Activated CD4-positive, alpha-beta T cell treated with anti-CD3 and anti-CD28 coated beads, Interleukin-2, amount 10 ng/mL, durations not matched to agents 7 days and 5 days (primary cell): ENCODE results near the gene EPS8. TPM values are rescaled to one million over a fixed set of nuclear protein-coding genes. Genes with fewer than 3 reads are reported as not detected.

Experiments used
- CTCF ChIA-PET: fragments of 350-600 bp; sonication (Branson Sonifier 250); formaldehyde crosslinking; loops from one replicate; lab custom pipeline; 2021; ENCODE audit warnings: antibody characterized with exemption; lab: Charles Lee
- POLR2A ChIA-PET: fragments of 350-600 bp; sonication (Branson Sonifier 250); formaldehyde crosslinking; loops from one replicate; lab custom pipeline; 2021; ENCODE audit warnings: antibody characterized with exemption; lab: Charles Lee
- DNase-seq: peaks from one replicate; pipeline ENCODE4 v3.0.0-alpha.2; 2020
- H3K27ac Mint-ChIP-seq: one replicate; pipeline ENCODE4 v1.8.0; 2021; ENCODE audit warnings: mild to moderate bottlenecking, moderate library complexity, mixed read lengths
- H3K27me3 Mint-ChIP-seq: one replicate; pipeline ENCODE4 v1.8.0; 2021; ENCODE audit warnings: mixed read lengths
- H3K36me3 Mint-ChIP-seq: one replicate; pipeline ENCODE4 v1.8.0; 2021; ENCODE audit warnings: low read depth, mixed read lengths
- H3K4me1 Mint-ChIP-seq: one replicate; pipeline ENCODE4 v1.8.0; 2021; ENCODE audit warnings: mixed read lengths
- H3K4me3 Mint-ChIP-seq: one replicate; pipeline ENCODE4 v1.8.0; 2021; ENCODE audit warnings: mild to moderate bottlenecking, moderate library complexity, mixed read lengths
- H3K9me3 Mint-ChIP-seq: one replicate; pipeline ENCODE4 v1.8.0; 2021; ENCODE audit warnings: mixed read lengths
- total RNA-seq, 2 experiments: library from RNA; stranded (reverse); gene quantifications; one replicate each; pipeline ENCODE4 v1.2.3, GENCODE V29; 2021

Gene EPS8
- total RNA-seq, 2 experiments from 2014 or later = 2.3 to 2.4 TPM

DNA sequence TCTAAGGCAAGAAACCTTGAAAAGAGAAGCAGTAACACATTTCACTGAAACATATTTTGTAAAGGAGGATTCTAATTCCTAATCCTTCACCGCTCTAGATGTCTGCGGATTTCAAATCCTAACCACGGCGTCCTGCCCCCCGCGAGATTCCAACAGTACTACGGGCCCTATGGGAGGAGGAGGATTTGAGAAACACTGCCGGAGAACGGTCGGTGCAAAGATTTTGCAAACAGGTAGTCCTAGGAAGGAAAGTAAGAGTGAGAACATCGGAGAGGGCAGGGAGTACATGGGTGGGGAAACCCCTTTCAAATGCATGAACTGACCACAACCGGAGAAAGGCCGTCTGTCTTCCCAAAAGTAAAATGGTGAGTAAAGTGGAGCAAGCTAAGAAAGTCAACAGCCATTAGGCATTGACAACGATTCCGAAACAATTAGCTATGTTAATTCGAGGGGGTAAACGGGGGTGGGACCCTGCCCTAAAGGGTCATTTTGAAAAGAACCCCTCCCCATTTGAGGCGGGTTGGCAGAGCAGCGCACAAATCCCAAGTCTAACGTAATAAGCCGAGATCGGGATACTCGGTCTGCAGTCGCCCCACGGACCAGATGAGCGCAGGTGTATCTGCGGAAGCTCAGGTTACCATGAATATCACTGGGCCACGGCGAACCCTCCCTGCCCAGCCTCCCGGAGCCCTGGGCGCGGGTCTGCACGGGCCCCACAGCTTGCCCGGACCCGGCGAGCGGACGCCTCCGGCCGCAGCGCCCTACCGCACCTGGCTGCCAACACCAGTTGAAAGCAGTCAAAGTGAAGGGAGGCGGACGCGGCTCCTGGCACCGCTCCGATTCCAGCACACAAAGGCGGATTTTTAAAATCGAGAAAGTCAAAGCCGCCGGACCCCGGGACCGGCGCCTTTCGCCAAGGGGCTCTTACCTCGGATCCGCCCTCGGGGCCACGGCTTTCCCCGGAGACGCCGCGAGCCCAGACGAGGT, 662 bp downstream of the EPS8 start:
- ChIA-PET POLR2A (no interaction called here), CTCF (interaction anchor here (1.0 to 2.1 kb wide), 5 partner anchors 10 to 198 kb away, joined by 3 to 8 read pairs (median 3); no protein-coding TSS in a partner anchor)
- Mint-ChIP-seq H3K36me3 (no peaks in the 10 kb centered on the region), H3K9me3 (no peaks in the 10 kb centered on the region), H3K4me1 (peaks cover 17% of the 10 kb centered on the region), H3K27ac (peak overlapping the region; percentile 47), H3K27me3 (peaks cover 70% of the 10 kb centered on the region), H3K4me3 (peak overlapping the region; percentile 81)
- DNase-seq = peak; percentile 25

DNA sequence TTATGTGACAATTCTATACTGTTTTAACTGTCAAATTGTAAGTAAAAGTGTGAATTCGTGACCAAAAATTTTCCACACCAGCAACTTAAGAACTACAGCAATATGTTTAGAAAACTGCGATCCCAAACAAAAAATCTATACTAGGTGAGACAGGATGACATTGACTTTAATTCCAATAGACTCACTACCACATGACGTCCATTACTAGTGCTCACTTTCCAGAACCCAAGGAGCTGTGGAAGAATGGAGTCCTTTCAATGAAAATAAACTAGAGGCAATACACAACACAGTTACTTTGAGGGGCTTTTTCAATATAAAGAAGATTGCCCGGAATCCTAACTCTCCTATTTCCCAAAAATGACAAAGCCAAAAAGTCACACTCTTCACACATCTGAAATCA, 1.4 kb downstream of the EPS8 start:
- Mint-ChIP-seq H3K4me1 (peaks cover 17% of the 10 kb centered on the region), H3K27ac (no peak overlapping the region), H3K36me3 (no peaks in the 10 kb centered on the region), H3K4me3 (peak overlapping the region; percentile 81), H3K27me3 (peaks cover 73% of the 10 kb centered on the region), H3K9me3 (no peaks in the 10 kb centered on the region)
- POLR2A ChIA-PET = no interaction called here
- CTCF ChIA-PET = interaction anchor here (1.0 to 2.1 kb wide), 3 partner anchors 11 to 197 kb away, joined by 3 to 8 read pairs (median 5); no protein-coding TSS in a partner anchor
- no peak for DNase-seq

DNA sequence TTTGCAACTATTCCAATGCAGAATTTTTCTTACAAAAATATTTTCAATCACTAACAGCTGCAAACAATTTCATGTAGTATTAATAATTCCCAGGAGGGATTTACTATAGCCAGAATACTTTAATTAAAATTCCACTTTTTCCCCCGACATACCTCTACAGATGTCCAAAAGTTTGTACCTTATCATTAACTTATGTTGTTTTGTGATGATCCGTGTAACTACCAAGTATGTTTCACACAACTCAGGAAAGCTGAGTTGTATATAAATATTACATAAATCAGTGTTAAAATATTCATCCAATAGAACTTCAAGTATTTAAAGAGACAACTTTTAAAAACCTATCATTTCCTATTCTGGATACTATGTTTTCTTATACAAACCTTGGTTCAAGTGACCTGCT, 2.4 kb downstream of the EPS8 start:
- H3K27ac Mint-ChIP-seq = no peak overlapping the region
- no peak for DNase-seq
- no peaks in the 10 kb centered on the region for H3K9me3 Mint-ChIP-seq
- ChIA-PET CTCF (no interaction called here), POLR2A (no interaction called here)
- H3K36me3 Mint-ChIP-seq = no peaks in the 10 kb centered on the region
- H3K4me1 Mint-ChIP-seq = peaks cover 17% of the 10 kb centered on the region
- H3K27me3 Mint-ChIP-seq = peaks cover 63% of the 10 kb centered on the region
- no peak overlapping the region for H3K4me3 Mint-ChIP-seq

DNA sequence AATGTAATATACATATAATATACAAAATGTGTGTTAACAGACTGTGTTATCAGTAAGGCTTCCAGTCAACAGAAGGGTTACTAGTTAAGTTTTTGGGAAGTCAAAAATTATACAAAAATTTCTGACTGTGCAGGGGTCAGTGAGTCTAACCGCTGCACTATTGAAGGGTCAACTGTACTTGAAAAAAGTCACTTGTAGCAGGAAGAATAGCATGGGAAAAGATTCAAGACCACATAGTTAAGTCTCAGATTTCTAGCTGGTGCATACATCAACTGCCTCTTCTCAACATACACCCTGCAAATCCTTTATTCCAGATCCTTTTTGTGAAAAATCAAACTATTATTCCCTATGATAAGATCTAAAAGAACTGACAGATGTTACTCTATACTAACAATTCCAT, 5.9 kb downstream of the EPS8 start:
- Mint-ChIP-seq H3K9me3 (no peaks in the 10 kb centered on the region), H3K36me3 (no peaks in the 10 kb centered on the region), H3K27me3 (peaks cover 54% of the 10 kb centered on the region), H3K27ac (no peak overlapping the region), H3K4me3 (no peak overlapping the region), H3K4me1 (peaks cover 7% of the 10 kb centered on the region)
- no peak for DNase-seq
- ChIA-PET CTCF (no interaction called here), POLR2A (no interaction called here)

DNA sequence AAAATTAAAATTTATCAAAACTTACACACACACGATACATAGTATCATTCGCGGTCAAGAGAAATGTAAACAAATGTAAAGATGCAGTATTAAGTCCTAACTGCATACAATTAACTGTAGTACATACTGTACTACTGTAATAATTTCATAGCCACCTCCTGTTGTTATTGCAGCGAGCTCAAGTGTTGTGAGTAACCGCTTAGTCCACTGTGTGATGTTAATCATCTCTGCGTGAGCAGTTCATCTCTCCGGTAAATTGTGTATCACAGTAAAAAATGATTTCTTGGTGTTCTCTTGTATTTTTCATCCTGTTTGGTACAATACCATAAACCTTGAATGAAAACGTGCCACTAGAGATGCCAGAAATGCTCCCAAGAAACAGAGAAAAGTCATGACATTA, 6.5 kb downstream of the EPS8 start:
- Mint-ChIP-seq H3K27ac (no peak overlapping the region), H3K4me1 (peaks cover under 1% of the 10 kb centered on the region), H3K36me3 (no peaks in the 10 kb centered on the region), H3K27me3 (peaks cover 48% of the 10 kb centered on the region), H3K4me3 (no peak overlapping the region), H3K9me3 (no peaks in the 10 kb centered on the region)
- DNase-seq = no peak
- ChIA-PET CTCF (no interaction called here), POLR2A (no interaction called here)

DNA sequence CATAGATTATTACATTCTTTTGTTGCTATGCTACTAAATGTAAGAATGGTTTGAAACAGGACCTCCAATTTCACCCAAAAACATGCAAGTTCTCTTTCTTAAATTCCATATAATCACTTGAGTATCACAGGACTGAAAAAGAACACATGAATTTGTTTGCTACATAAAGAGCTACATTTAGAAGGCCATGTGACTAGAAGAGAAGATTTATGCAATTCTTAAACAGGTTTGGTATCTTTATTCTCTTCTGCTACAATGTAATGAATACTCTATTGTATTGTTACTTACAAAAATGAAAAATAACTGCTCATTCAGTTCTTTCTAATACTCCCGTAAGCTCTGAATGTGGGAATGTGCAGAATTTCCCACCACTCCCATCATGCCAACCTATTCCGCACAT, 9.3 kb downstream of the EPS8 start:
- H3K36me3 Mint-ChIP-seq = no peaks in the 10 kb centered on the region
- H3K27me3 Mint-ChIP-seq = peaks cover 36% of the 10 kb centered on the region
- H3K4me1 Mint-ChIP-seq = no peaks in the 10 kb centered on the region
- no peak overlapping the region for H3K4me3 Mint-ChIP-seq
- no peaks in the 10 kb centered on the region for H3K9me3 Mint-ChIP-seq
- CTCF ChIA-PET = no interaction called here
- no peak overlapping the region for H3K27ac Mint-ChIP-seq
- DNase-seq = no peak
- POLR2A ChIA-PET = no interaction called here

DNA sequence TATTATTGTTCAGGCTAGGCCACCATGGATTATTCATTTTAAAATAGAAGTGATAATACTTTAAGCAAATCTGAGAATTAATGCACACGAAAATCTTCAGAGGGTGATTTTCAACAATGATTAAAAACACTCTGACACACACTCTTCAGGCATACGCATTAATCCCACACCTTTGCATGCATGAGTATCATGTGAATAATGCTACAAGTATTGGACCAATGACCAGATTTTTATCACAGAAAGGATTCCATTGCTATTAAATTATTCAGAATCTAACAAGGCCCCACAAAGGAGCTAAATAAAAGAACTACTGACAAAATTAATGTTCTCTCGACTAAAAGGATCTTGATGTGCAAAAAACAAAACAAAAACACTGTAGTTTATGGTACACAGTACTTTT, 11.1 kb downstream of the EPS8 start:
- H3K4me3 Mint-ChIP-seq = no peak overlapping the region
- peaks cover 23% of the 10 kb centered on the region for H3K27me3 Mint-ChIP-seq
- ChIA-PET CTCF (no interaction called here), POLR2A (no interaction called here)
- no peak for DNase-seq
- no peaks in the 10 kb centered on the region for H3K36me3 Mint-ChIP-seq
- H3K27ac Mint-ChIP-seq = no peak overlapping the region
- no peaks in the 10 kb centered on the region for H3K4me1 Mint-ChIP-seq
- no peaks in the 10 kb centered on the region for H3K9me3 Mint-ChIP-seq

DNA sequence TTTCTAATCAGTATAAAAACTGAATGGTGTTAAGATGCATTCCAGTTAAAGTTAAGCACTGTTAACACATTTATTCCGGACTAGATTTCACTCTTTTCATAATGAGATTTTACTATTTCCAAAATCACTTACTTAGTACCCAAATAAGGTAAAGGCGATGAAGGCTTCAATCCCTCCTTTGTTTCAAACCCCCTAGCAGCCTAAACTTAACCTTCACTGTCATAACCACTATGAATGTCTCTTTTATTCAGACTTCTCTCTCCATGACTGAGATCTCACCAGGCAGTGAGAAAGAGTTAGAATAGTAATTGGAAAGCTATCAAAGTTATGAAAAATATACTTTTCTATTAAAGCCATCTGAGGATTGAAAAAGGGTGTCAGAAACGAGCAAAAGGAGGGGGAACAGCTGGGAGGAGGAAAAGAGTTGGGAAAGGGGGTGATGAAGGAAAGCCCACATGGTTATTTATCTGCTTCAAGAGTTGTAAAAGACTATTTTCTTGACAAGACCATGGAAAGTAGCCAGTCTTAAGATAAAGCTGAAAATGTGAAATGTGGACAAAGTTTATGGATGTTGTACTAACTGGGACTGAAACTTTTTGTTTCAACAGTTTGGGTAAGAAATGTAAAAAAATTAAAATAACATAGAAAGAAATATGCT, 11.7 kb downstream of the EPS8 start:
- CTCF ChIA-PET = no interaction called here
- no peak for DNase-seq
- Mint-ChIP-seq H3K9me3 (no peaks in the 10 kb centered on the region), H3K27ac (no peak overlapping the region), H3K27me3 (peaks cover 23% of the 10 kb centered on the region), H3K36me3 (no peaks in the 10 kb centered on the region), H3K4me1 (no peaks in the 10 kb centered on the region), H3K4me3 (no peak overlapping the region)
- POLR2A ChIA-PET = no interaction called here

DNA sequence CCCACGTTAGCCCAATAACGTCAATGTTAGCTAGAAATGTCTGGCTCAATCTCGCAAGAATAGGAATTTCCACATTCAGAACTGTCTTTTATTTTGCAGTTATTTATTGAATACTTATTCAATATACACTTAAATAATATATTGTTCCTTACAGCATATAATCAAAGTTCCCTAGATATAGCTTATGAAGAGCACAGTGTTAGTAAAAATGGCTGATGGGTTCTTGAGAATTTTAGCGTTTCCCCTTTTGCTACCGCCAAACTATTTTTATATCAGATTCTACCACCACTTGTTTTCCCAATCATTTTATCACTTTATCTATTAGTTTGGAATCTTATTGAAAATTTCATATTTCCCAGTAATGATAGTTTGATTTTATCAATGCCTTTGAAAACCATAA, 12.7 kb downstream of the EPS8 start:
- H3K27ac Mint-ChIP-seq = no peak overlapping the region
- no peaks in the 10 kb centered on the region for H3K4me1 Mint-ChIP-seq
- no peak for DNase-seq
- POLR2A ChIA-PET = no interaction called here
- CTCF ChIA-PET = no interaction called here
- H3K36me3 Mint-ChIP-seq = no peaks in the 10 kb centered on the region
- H3K27me3 Mint-ChIP-seq = peaks cover 26% of the 10 kb centered on the region
- H3K4me3 Mint-ChIP-seq = no peak overlapping the region
- no peaks in the 10 kb centered on the region for H3K9me3 Mint-ChIP-seq

DNA sequence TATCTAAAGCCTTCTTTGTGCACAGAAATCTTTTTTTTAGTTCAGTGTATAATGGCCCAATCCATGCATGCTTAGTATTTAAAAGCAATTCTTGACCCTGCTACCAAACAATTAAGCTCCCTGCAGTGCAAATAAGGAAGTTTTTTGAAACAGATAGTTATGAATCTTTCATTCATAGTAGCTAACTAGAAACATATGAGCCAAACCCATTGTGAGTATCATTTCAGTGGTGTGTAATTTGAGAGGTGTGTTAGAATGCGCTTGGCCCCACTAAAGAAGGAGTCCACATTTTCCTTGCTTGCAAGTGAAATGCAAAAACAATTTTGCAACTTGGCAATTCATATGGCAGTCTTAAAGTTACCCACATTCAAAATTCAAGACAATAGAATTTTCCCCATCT, 14.4 kb downstream of the EPS8 start:
- H3K27ac Mint-ChIP-seq = no peak overlapping the region
- no peaks in the 10 kb centered on the region for H3K36me3 Mint-ChIP-seq
- no peak for DNase-seq
- no peaks in the 10 kb centered on the region for H3K4me1 Mint-ChIP-seq
- ChIA-PET CTCF (no interaction called here), POLR2A (no interaction called here)
- peaks cover 21% of the 10 kb centered on the region for H3K27me3 Mint-ChIP-seq
- no peak overlapping the region for H3K4me3 Mint-ChIP-seq
- H3K9me3 Mint-ChIP-seq = no peaks in the 10 kb centered on the region

DNA sequence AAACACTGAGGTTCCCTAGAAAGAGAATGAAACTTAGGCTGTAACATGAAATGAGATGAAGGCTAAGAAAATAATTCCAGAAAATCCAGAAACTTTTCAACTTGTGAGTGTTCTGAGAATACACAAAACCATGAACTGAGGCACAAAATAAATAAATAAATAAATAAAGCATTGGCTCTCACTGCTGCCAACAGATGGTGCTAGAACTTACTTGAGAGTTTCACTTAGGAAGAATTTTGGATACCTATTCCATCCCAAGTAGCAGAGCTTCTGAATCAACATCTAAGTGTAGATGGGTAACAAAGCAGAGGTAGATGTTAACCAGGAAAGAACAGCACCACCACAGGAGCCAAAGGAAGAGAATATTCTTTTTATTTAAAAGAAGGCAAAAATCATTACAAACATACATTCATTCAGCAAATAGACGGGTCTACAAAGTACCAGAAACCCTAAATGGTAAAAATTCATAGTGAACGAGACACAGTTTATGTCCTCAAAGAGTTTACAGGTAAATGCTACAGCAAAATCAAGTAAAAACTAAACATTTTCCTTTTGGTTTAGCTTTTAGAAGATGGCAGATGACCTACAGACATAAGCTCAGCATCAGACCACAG, 16.7 kb downstream of the EPS8 start:
- no peak for DNase-seq
- ChIA-PET POLR2A (no interaction called here), CTCF (interaction anchor here (1.0 kb wide), 1 partner anchor 8 kb away, joined by 4 read pairs; no protein-coding TSS in a partner anchor)
- no peak overlapping the region for H3K27ac Mint-ChIP-seq
- H3K36me3 Mint-ChIP-seq = no peaks in the 10 kb centered on the region
- no peaks in the 10 kb centered on the region for H3K4me1 Mint-ChIP-seq
- H3K9me3 Mint-ChIP-seq = no peaks in the 10 kb centered on the region
- peaks cover 11% of the 10 kb centered on the region for H3K27me3 Mint-ChIP-seq
- H3K4me3 Mint-ChIP-seq = no peak overlapping the region

DNA sequence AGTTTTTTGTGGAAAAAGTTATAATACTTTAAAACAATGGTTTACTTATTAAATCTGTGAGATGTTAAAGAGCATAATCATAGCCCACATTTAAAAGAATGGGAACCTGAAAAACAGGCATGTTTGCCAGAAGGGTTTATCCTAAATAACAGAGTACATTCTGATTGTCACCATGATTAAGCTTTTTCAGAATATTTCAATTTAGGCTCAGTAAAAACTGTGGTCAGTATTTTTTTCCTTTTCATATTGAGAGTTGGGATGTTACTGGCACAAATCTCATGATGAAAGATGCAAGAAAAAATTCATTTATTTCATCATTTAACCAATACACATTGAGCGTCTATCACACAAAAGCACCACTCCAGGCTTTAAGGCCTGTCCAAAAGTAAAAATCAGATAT, 18.6 kb downstream of the EPS8 start:
- Mint-ChIP-seq H3K4me3 (no peak overlapping the region), H3K27me3 (peaks cover 5% of the 10 kb centered on the region), H3K9me3 (no peaks in the 10 kb centered on the region), H3K27ac (no peak overlapping the region), H3K36me3 (no peaks in the 10 kb centered on the region), H3K4me1 (no peaks in the 10 kb centered on the region)
- ChIA-PET POLR2A (no interaction called here), CTCF (interaction anchor here (0.7 kb wide), 1 partner anchor 76 kb away, joined by 3 read pairs; no protein-coding TSS in a partner anchor)
- no peak for DNase-seq

DNA sequence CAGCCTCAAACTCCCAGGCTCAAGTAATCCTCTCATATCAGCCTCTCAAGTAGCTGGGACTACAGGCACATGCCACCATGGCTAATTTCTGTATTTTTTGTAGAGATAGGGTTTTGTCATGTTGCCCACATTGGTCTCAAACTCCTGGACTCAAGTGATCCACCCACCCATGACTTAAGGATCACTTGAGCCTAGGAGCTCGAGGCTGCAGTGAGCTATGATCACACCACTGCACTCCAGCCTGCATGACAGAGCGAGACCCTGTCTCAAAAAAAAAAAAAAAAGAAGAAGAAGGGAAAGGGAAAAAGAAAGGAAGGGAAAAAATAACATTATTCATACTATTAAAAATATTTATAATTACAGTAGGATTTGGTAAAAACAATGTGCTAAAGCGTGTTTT, 19.2 kb downstream of the EPS8 start:
- DNase-seq = no peak
- H3K27ac Mint-ChIP-seq = no peak overlapping the region
- ChIA-PET POLR2A (no interaction called here), CTCF (interaction anchor here (0.7 kb wide), 1 partner anchor 76 kb away, joined by 3 read pairs; no protein-coding TSS in a partner anchor)
- peaks cover 5% of the 10 kb centered on the region for H3K27me3 Mint-ChIP-seq
- no peaks in the 10 kb centered on the region for H3K4me1 Mint-ChIP-seq
- no peaks in the 10 kb centered on the region for H3K9me3 Mint-ChIP-seq
- H3K36me3 Mint-ChIP-seq = no peaks in the 10 kb centered on the region
- no peak overlapping the region for H3K4me3 Mint-ChIP-seq
